CD14-positive monocyte (primary cell): ENCODE data around the gene TMPRSS3. TPM values are rescaled to one million over a fixed set of nuclear protein-coding genes. Genes with fewer than 3 reads are reported as not detected.

Source experiments
- DNase-seq, 3 donors: peaks; one replicate each; pipeline ENCODE4 v3.0.0-alpha.2; 2011 to 2022
- H2AFZ ChIP-seq: 2 replicates; pipeline ENCODE4 v1.6.0; 2012; ENCODE audit warnings: mild to moderate bottlenecking, low read depth, low read length, inconsistent platforms; ENCODE audit not compliant: insufficient read depth, poor library complexity, severe bottlenecking
- H3K27ac ChIP-seq, 2 donors: 1 replicate in 1 of 2; 2 replicates in 1 of 2; pipeline ENCODE4 v1.5.1; 2012 to 2013; ENCODE audit warnings: low read length in 2 of 2, control low read depth in 1 of 2, inconsistent platforms in 1 of 2, low read depth in 1 of 2, mild to moderate bottlenecking in 1 of 2
- H3K27me3 ChIP-seq, 2 donors: one replicate each; pipeline versions ENCODE4 v1.6.0 to v1.6.1; 2011 to 2013; ENCODE audit warnings: low read length in 2 of 2; ENCODE audit not compliant: control insufficient read depth in 2 of 2, insufficient read depth in 2 of 2
- H3K36me3 ChIP-seq, 2 donors: replicated peaks in 1 of 2; 1 replicate in 1 of 2; 2 replicates in 1 of 2; pipeline versions ENCODE4 v1.5.1 to v1.6.1; 2012 to 2013; ENCODE audit warnings: low read length in 2 of 2, control low read depth in 1 of 2, inconsistent platforms in 1 of 2, mild to moderate bottlenecking in 1 of 2; ENCODE audit not compliant: insufficient read depth in 2 of 2, control insufficient read depth in 1 of 2
- H3K4me1 ChIP-seq, 2 donors: 1 replicate in 1 of 2; 2 replicates in 1 of 2; pipeline versions ENCODE4 v1.5.1 to v1.6.1; 2012 to 2013; ENCODE audit warnings: low read length in 2 of 2, control low read depth in 1 of 2, inconsistent platforms in 1 of 2, mild to moderate bottlenecking in 1 of 2, moderate library complexity in 1 of 2; ENCODE audit not compliant: insufficient read depth in 2 of 2, control insufficient read depth in 1 of 2
- H3K4me2 ChIP-seq: replicated peaks from 2 replicates; pipeline ENCODE3; 2012; ENCODE audit warnings: low read length, moderate library complexity, mild to moderate bottlenecking; ENCODE audit not compliant: poor library complexity, severe bottlenecking; ENCODE audit errors: extremely low read depth
- H3K4me3 ChIP-seq, 3 experiments: fragments of 200-600 bp in 1 of 3; sonication (generic) in 1 of 3; replicated peaks in 1 of 3; 1 replicate in 2 of 3; 2 replicates in 1 of 3; pipeline ENCODE4 v1.5.1; 2011 to 2013; ENCODE audit warnings: low read length in 3 of 3, mild to moderate bottlenecking in 3 of 3, control low read depth in 2 of 3, low read depth in 2 of 3, inconsistent platforms in 1 of 3, moderate library complexity in 1 of 3
- H3K79me2 ChIP-seq: 2 replicates; pipeline ENCODE4 v1.6.0; 2012; ENCODE audit warnings: mild to moderate bottlenecking, control low read depth, inconsistent platforms, low read length, moderate library complexity; ENCODE audit not compliant: insufficient read depth
- H3K9ac ChIP-seq: 2 replicates; pipeline ENCODE4 v1.6.0; 2017; ENCODE audit warnings: low read length, mild to moderate bottlenecking; ENCODE audit not compliant: insufficient read depth, poor library complexity, severe bottlenecking
- H3K9me3 ChIP-seq, 2 donors: replicated peaks in 1 of 2; 1 replicate in 1 of 2; 2 replicates in 1 of 2; pipeline versions ENCODE4 v1.5.1 to v1.6.1; 2012 to 2013; ENCODE audit warnings: low read length in 2 of 2, control low read depth in 1 of 2; ENCODE audit not compliant: control insufficient read depth in 1 of 2, insufficient read depth in 1 of 2
- H4K20me1 ChIP-seq: 2 replicates; pipeline ENCODE4 v1.6.0; 2012; ENCODE audit warnings: mild to moderate bottlenecking, low read length, control low read depth, moderate library complexity; ENCODE audit not compliant: insufficient read depth
- H3K27ac Mint-ChIP-seq, 7 donors: one replicate each; pipeline ENCODE4 v1.8.0; 2020; ENCODE audit warnings: mild to moderate bottlenecking in 7 of 7, mixed read lengths in 7 of 7, moderate library complexity in 6 of 7, inconsistent platforms in 2 of 7
- H3K27me3 Mint-ChIP-seq, 3 donors: one replicate each; pipeline ENCODE4 v1.8.0; 2021 to 2022; ENCODE audit warnings: low read depth in 3 of 3, mild to moderate bottlenecking in 3 of 3, mixed read lengths in 3 of 3, moderate library complexity in 3 of 3, inconsistent platforms in 1 of 3
- H3K36me3 Mint-ChIP-seq, 2 donors: one replicate each; pipeline ENCODE4 v1.8.0; 2020; ENCODE audit warnings: mixed read lengths in 2 of 2, inconsistent platforms in 1 of 2, mild to moderate bottlenecking in 1 of 2
- H3K4me1 Mint-ChIP-seq: one replicate; pipeline ENCODE4 v1.8.0; 2020; ENCODE audit warnings: mild to moderate bottlenecking, mixed read lengths
- H3K4me3 Mint-ChIP-seq, 2 donors: one replicate each; pipeline ENCODE4 v1.8.0; 2020; ENCODE audit warnings: mild to moderate bottlenecking in 2 of 2, mixed read lengths in 2 of 2, moderate library complexity in 1 of 2
- H3K9me3 Mint-ChIP-seq, 7 donors: one replicate each; pipeline ENCODE4 v1.8.0; 2020 to 2022; ENCODE audit warnings: mixed read lengths in 7 of 7, mild to moderate bottlenecking in 6 of 7, moderate library complexity in 6 of 7, inconsistent platforms in 2 of 7
- WGBS: methylation state at CpG from one replicate; pipeline ENCODE4 v1.1.5; 2013; ENCODE audit warnings: missing lambda C conversion rate; ENCODE audit not compliant: insufficient coverage; 5-methylcytosine and 5-hydroxymethylcytosine counted together
- intact Hi-C, 2 donors: fragments of 100-400 bp; cut with micrococcal nuclease; formaldehyde crosslinking; loops; one replicate each; pipeline versions ENCODE4 v1.15.0 to v1.15.1; 2023
- polyA plus RNA-seq, 3 donors: library from polyadenylated mRNA; depleted of rRNA in 1 of 3; unstranded in 2 of 3; stranded (reverse) in 1 of 3; fragments of 300-500 nt in 2 of 3; fragments of >200 nt in 1 of 3; fragmentation: Illumina TruSeq in 2 of 3; gene quantifications; 1 replicate in 2 of 3; 2 replicates in 1 of 3; pipeline ENCODE4 v1.2.3, GENCODE V29; 2012 to 2021
- TF ChIP-seq, protein P1 (sequence below): fragments of 200-600 bp; IDR thresholded peaks from one replicate; pipeline ENCODE4 v1.8.0; 2022; ENCODE audit warnings: antibody characterized with exemption, mild to moderate bottlenecking

The TMPRSS3 gene
- polyA plus RNA-seq, 3 donors = 0.30 TPM; not detected in 2

DNA sequence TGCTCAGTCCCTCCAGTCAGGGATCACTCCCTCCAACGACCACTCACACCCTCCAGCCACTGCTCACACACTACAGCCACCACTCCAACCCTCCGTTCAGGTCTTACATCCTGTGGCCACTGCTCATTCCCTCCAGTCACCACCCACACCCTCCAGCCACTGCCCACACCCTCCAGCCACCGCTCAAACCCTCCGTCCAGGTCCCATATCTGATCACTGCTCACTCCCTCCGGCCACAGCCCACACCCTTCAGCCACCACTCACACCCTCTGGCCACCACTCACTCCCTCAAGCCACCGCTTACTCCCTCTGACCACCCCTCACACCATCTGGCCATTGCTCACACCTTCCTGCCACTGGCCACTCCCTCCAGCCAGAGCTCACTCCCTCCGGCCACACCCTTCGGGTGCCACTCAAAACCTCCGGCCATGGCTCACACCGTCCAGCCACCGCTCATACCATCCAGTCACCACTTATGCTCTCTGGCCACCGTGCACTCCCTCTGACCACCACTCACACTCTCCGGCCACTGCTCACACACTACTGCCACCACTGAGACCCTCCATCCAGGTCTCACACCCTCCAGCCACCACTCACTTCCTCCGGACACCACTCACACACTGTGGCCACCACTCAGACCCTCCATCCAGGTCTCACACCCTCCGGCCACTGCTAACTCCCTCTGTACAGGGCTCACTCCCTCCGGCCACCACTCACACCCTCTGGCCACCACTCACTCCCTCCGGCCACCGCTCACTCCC is 24.8 kb downstream of the TMPRSS3 start:
- 71% methylated on average over 16 of the region's 18 CpGs for WGBS
- Histone ChIP-seq H3K9me3 (no peaks in the 10 kb centered on the region), H3K4me1 (no peaks in the 10 kb centered on the region), H2AFZ (no peak overlapping the region), H3K9ac (no peak overlapping the region), H3K27me3 (no peaks in the 10 kb centered on the region), H3K79me2 (no peaks in the 10 kb centered on the region), H3K4me2 (no peak overlapping the region), H3K36me3 (no peaks in the 10 kb centered on the region), H3K27ac (no peak overlapping the region), H3K4me3 (no peak overlapping the region), H4K20me1 (no peaks in the 10 kb centered on the region)
- no peak for DNase-seq
- no peak overlapping the region for H3K4me3 Mint-ChIP-seq
- no peaks in the 10 kb centered on the region for H3K4me1 Mint-ChIP-seq
- no peaks in the 10 kb centered on the region for H3K9me3 Mint-ChIP-seq
- H3K36me3 Mint-ChIP-seq = no peaks in the 10 kb centered on the region
- TF ChIP-seq, protein P1, sequence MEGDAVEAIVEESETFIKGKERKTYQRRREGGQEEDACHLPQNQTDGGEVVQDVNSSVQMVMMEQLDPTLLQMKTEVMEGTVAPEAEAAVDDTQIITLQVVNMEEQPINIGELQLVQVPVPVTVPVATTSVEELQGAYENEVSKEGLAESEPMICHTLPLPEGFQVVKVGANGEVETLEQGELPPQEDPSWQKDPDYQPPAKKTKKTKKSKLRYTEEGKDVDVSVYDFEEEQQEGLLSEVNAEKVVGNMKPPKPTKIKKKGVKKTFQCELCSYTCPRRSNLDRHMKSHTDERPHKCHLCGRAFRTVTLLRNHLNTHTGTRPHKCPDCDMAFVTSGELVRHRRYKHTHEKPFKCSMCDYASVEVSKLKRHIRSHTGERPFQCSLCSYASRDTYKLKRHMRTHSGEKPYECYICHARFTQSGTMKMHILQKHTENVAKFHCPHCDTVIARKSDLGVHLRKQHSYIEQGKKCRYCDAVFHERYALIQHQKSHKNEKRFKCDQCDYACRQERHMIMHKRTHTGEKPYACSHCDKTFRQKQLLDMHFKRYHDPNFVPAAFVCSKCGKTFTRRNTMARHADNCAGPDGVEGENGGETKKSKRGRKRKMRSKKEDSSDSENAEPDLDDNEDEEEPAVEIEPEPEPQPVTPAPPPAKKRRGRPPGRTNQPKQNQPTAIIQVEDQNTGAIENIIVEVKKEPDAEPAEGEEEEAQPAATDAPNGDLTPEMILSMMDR = no peak
- H3K27ac Mint-ChIP-seq = peak overlapping the region in 1 of 7 donors; percentile 2
- intact Hi-C loops = no loop called here
- H3K27me3 Mint-ChIP-seq = peaks cover 5 to 7% (median 6%) of the 10 kb centered on the region in 3 donors

DNA sequence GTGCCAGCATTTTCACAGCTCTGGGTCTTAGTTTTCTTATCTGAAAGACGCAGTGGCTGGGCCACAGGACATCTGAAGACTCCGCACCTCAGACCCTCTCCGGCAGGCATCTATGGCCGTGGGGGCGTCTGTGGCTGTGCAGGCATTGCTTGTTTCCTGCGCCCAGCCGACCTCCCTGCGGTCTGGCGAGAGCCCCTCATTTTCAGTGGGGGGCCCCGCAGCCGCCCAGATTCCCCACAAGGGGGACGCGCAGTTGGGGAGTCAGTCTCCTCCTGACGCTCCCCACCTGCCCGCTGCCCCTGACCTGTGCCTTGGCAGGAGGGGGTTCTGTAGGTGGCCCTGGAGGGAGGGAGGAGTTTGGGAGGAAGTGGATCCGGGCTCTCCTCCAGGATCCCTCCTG is 26.0 kb downstream of the TMPRSS3 start:
- Mint-ChIP-seq H3K4me3 (no peak overlapping the region), H3K27me3 (peaks cover 2 to 6% (median 2%) of the 10 kb centered on the region in 3 donors), H3K4me1 (no peaks in the 10 kb centered on the region), H3K36me3 (no peaks in the 10 kb centered on the region), H3K9me3 (no peaks in the 10 kb centered on the region), H3K27ac (no peak overlapping the region)
- 92% methylated on average over 13 of the region's 16 CpGs for WGBS
- intact Hi-C loops = no loop called here
- Histone ChIP-seq H3K36me3 (no peaks in the 10 kb centered on the region), H3K79me2 (no peaks in the 10 kb centered on the region), H3K4me2 (no peak overlapping the region), H3K9ac (no peak overlapping the region), H3K4me3 (no peak overlapping the region), H3K9me3 (no peaks in the 10 kb centered on the region), H3K27me3 (no peaks in the 10 kb centered on the region), H4K20me1 (no peaks in the 10 kb centered on the region), H3K4me1 (no peaks in the 10 kb centered on the region), H2AFZ (no peak overlapping the region), H3K27ac (no peak overlapping the region)
- no peak for DNase-seq
- TF ChIP-seq, protein P1 = no peak
